SK-N-SH (cell line): ENCODE data around the gene CISTR.

Experiments used
- EP300 ChIP-seq, 2 experiments: IDR thresholded peaks; 2 replicates each; pipeline versions ENCODE4 v1.4.0 to v1.6.1; 2012; ENCODE audit warnings: borderline replicate concordance in 1 of 2, low read depth in 1 of 2, low read length in 1 of 2
- FOXJ3 ChIP-seq: sonication (generic); formaldehyde crosslinking; IDR thresholded peaks from 2 replicates; pipeline ENCODE4 v1.5.1; 2020; ENCODE audit warnings: mild to moderate bottlenecking, missing genetic modification reagents
- NFIC ChIP-seq: IDR thresholded peaks from 2 replicates; pipeline ENCODE4 v1.4.0; 2012; ENCODE audit warnings: borderline replicate concordance
- RAD21 ChIP-seq: IDR thresholded peaks from 2 replicates; pipeline ENCODE4 v1.6.1; 2012; ENCODE audit warnings: mild to moderate bottlenecking, low read length
- RFX5 ChIP-seq: IDR thresholded peaks from 2 replicates; pipeline ENCODE4 v1.6.1; 2012; ENCODE audit warnings: mild to moderate bottlenecking, improper control_type of control experiment, low read length
- TAF1 ChIP-seq: IDR thresholded peaks from 2 replicates; pipeline ENCODE4 v1.6.1; 2012; ENCODE audit warnings: low read depth, mild to moderate bottlenecking, low read length, moderate library complexity, borderline replicate concordance
- TF ChIP-seq, protein P1 (sequence below): fragments of 200-600 bp; sonication (generic); IDR thresholded peaks from 2 replicates; pipeline ENCODE4 v1.6.1; 2017; ENCODE audit warnings: antibody characterized with exemption, mild to moderate bottlenecking, moderate library complexity
- TF ChIP-seq, protein P2 (sequence below): IDR thresholded peaks from 2 replicates; pipeline ENCODE4; 2012
- TF ChIP-seq, protein P3 (sequence below): fragments of 150-350 bp; IDR thresholded peaks from 2 replicates; pipeline ENCODE4 v1.6.1; 2016; ENCODE audit warnings: mild to moderate bottlenecking, low read depth, low read length

DNA sequence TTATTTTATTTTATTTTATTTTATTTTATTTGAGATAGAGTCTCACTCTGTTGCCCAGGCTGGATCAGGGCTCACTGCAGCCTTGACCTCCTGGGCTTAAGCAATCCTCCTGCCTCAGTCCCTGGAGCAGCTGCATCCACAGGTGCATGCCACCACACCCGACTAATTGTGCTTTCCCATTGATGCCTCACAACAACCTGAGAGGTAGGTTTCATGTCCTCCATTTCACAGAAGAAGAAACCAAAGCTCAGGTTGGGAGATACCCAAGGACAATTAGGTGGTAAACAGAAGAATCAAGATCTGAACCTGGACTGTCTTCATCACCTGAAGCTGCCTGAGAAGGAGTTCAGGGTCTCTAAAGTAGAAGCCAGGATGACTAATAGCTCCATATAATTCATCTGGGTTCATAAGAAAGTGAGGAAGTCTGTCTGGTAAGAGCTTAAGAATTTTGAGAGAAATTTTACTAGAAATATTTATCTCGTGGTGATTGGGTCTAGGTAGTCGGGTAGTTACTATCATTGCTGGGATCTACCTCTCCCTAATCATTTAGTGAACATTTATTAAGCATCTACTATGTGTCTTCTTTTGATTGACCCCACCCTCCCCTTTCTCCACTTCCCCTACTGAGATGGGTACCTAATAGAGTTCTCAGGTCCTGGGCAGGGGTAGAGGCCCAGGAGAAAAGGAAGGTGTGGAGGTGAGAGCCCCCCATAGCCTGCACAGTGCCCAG is 52.7 kb downstream of the CISTR start:
- TF ChIP-seq EP300 (IDR thresholded peaks at IDR 0.05; ENCODE audit: borderline replicate concordance in 1 of 2, low read depth in 1 of 2, low read length in 1 of 2) (no peak), RFX5 (no peak), NFIC (no peak), RAD21 (no peak), FOXJ3 (CRISPR knock-in tag) (no peak), TAF1 (no peak)
- TF ChIP-seq, protein P1, sequence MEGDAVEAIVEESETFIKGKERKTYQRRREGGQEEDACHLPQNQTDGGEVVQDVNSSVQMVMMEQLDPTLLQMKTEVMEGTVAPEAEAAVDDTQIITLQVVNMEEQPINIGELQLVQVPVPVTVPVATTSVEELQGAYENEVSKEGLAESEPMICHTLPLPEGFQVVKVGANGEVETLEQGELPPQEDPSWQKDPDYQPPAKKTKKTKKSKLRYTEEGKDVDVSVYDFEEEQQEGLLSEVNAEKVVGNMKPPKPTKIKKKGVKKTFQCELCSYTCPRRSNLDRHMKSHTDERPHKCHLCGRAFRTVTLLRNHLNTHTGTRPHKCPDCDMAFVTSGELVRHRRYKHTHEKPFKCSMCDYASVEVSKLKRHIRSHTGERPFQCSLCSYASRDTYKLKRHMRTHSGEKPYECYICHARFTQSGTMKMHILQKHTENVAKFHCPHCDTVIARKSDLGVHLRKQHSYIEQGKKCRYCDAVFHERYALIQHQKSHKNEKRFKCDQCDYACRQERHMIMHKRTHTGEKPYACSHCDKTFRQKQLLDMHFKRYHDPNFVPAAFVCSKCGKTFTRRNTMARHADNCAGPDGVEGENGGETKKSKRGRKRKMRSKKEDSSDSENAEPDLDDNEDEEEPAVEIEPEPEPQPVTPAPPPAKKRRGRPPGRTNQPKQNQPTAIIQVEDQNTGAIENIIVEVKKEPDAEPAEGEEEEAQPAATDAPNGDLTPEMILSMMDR = no peak
- TF ChIP-seq, protein P2, sequence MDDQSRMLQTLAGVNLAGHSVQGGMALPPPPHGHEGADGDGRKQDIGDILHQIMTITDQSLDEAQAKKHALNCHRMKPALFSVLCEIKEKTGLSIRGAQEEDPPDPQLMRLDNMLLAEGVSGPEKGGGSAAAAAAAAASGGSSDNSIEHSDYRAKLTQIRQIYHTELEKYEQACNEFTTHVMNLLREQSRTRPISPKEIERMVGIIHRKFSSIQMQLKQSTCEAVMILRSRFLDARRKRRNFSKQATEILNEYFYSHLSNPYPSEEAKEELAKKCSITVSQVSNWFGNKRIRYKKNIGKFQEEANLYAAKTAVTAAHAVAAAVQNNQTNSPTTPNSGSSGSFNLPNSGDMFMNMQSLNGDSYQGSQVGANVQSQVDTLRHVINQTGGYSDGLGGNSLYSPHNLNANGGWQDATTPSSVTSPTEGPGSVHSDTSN = no peak
- TF ChIP-seq, protein P3, sequence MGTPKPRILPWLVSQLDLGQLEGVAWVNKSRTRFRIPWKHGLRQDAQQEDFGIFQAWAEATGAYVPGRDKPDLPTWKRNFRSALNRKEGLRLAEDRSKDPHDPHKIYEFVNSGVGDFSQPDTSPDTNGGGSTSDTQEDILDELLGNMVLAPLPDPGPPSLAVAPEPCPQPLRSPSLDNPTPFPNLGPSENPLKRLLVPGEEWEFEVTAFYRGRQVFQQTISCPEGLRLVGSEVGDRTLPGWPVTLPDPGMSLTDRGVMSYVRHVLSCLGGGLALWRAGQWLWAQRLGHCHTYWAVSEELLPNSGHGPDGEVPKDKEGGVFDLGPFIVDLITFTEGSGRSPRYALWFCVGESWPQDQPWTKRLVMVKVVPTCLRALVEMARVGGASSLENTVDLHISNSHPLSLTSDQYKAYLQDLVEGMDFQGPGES = no peak
